ENCODE data around the gene UBE2L6. TPM values are rescaled to one million over a fixed set of nuclear protein-coding genes. Genes with fewer than 3 reads are reported as not detected.

UBE2L6 gene
- polyA plus RNA-seq (ENCODE audit: insufficient read length in 12 of 12), result 10 to 100 TPM in 11 of 12 donors, not detected in 1; 18.6 to 30.6 (median 24.4) TPM
- long read RNA-seq, donor 1, transcript UBE2L6-201 (4 exons, 1,354 nt), result major isoform, 20 of 25 reads
- long read RNA-seq, donor 1, partial matches to known transcripts, result 0 of 25 reads
- long read RNA-seq, donor 1, other reads (novel, unspliced or antisense), result 0 of 25 reads
- long read RNA-seq, donor 2, transcript UBE2L6-201 (4 exons, 1,354 nt), result major isoform, 23 of 24 reads
- long read RNA-seq, donor 2, partial matches to known transcripts, result 0 of 24 reads
- long read RNA-seq, donor 2, other reads (novel, unspliced or antisense), result 0 of 24 reads
- long read RNA-seq, donor 3, partial matches to known transcripts, result 0 of 3 reads
- long read RNA-seq, donor 3, other reads (novel, unspliced or antisense), result 0 of 3 reads
- long read RNA-seq, donor 4, transcript UBE2L6-201 (4 exons, 1,354 nt), result major isoform, 5 of 7 reads
- long read RNA-seq, donor 4, partial matches to known transcripts, result 0 of 7 reads
- long read RNA-seq, donor 4, other reads (novel, unspliced or antisense), result 0 of 7 reads
- long read RNA-seq, donor 5, result 0 reads
- long read RNA-seq, donor 6, partial matches to known transcripts, result 0 of 7 reads
- long read RNA-seq, donor 6, other reads (novel, unspliced or antisense), result 0 of 7 reads
- long read RNA-seq, donor 7, transcript UBE2L6-201 (4 exons, 1,354 nt), result major isoform, 10 of 10 reads
- long read RNA-seq, donor 7, partial matches to known transcripts, result 0 of 10 reads
- long read RNA-seq, donor 7, other reads (novel, unspliced or antisense), result 0 of 10 reads
- long read RNA-seq, donor 8, transcript UBE2L6-201 (4 exons, 1,354 nt), result major isoform, 13 of 15 reads
- long read RNA-seq, donor 8, partial matches to known transcripts, result 0 of 15 reads
- long read RNA-seq, donor 8, other reads (novel, unspliced or antisense), result 0 of 15 reads
- long read RNA-seq, donor 9, transcript UBE2L6-201 (4 exons, 1,354 nt), result major isoform, 8 of 187 reads
- long read RNA-seq, donor 9, partial matches to known transcripts, result 152 of 187 reads
- long read RNA-seq, donor 9, other reads (novel, unspliced or antisense), result 27 of 187 reads
- long read RNA-seq, donor 10, transcript UBE2L6-201 (4 exons, 1,354 nt), result major isoform, 15 of 18 reads
- long read RNA-seq, donor 10, partial matches to known transcripts, result 0 of 18 reads
- long read RNA-seq, donor 10, other reads (novel, unspliced or antisense), result 0 of 18 reads
- long read RNA-seq, donor 11, transcript UBE2L6-201 (4 exons, 1,354 nt), result major isoform, 6 of 8 reads
- long read RNA-seq, donor 11, partial matches to known transcripts, result 0 of 8 reads
- long read RNA-seq, donor 11, other reads (novel, unspliced or antisense), result 0 of 8 reads

- DNase-seq, result peak; percentile 55
Measured at GRCh38 chr11:57567515-57568329, at the start of gene UBE2L6. UBE2L6 (minus strand) TSS chr11:57567672; CDS start chr11:57567611, 61 bp downstream.

- no peak for DNase-seq
Measured at GRCh38 chr11:57616595-57616994, 49.1 kb upstream of the UBE2L6 start.

GRCh38 chr11:57615308-57615707 is 47.8 kb upstream of the UBE2L6 start:
- DNase-seq, result no peak

- DNase-seq, result no peak
Measured at GRCh38 chr11:57614234-57614772, 46.8 kb upstream of the UBE2L6 start.

- no peak for DNase-seq
Measured at GRCh38 chr11:57610170-57610569, 42.7 kb upstream of the UBE2L6 start.

- DNase-seq, result no peak
Measured at GRCh38 chr11:57605028-57605420, 37.6 kb upstream of the UBE2L6 start.

GRCh38 chr11:57604296-57605027 is 37.0 kb upstream of the UBE2L6 start:
- no peak for DNase-seq

- no peak for DNase-seq
Measured at GRCh38 chr11:57601297-57601696, 33.8 kb upstream of the UBE2L6 start.

GRCh38 chr11:57599381-57599780 is 31.9 kb upstream of the UBE2L6 start:
- DNase-seq, result no peak

GRCh38 chr11:57598831-57599155 is 31.3 kb upstream of the UBE2L6 start:
- no peak for DNase-seq

- peak; percentile 88 for DNase-seq
Measured at GRCh38 chr11:57597916-57598830, 30.7 kb upstream of the UBE2L6 start.

- DNase-seq, result peak; percentile 66
Measured at GRCh38 chr11:57597461-57597915, 30.0 kb upstream of the UBE2L6 start, which contains the start of gene SERPING1. SERPING1 (plus strand) TSS chr11:57597685; CDS start chr11:57598271, 586 bp downstream.

GRCh38 chr11:57596266-57596885 is 28.9 kb upstream of the UBE2L6 start:
- DNase-seq, result no peak

- no peak for DNase-seq
Measured at GRCh38 chr11:57588046-57588710, 20.7 kb upstream of the UBE2L6 start.

GRCh38 chr11:57586711-57587245 is 19.3 kb upstream of the UBE2L6 start:
- DNase-seq, result no peak

GRCh38 chr11:57585301-57585700 is 17.8 kb upstream of the UBE2L6 start:
- DNase-seq, result no peak

- no peak for DNase-seq
Measured at GRCh38 chr11:57584341-57584740, 16.9 kb upstream of the UBE2L6 start.

Measured in muscle of arm (tissue), 14 donors.